HepG2 (cell line): ENCODE measurements around the gene GTF2H4. TPM values are rescaled to one million over a fixed set of nuclear protein-coding genes. Genes with fewer than 3 reads are reported as not detected.

Experiments used
- ATAC-seq: fragments of 200-7000 bp; cut with Tn5 transposase; 3 replicates; pipeline ENCODE4 v1.9.1; 2020; ENCODE audit warnings: mild to moderate bottlenecking, moderate library complexity
- BruUV-seq: library from RNA; stranded (reverse); fragments of 400-500 nt; replicated peaks from 2 replicates; lab custom pipeline; 2021; lab: Mats Ljungman, UMichigan
- CTCF ChIA-PET: fragments of 300-600 bp; formaldehyde crosslinking; extraction: SDS; loops from one replicate; lab custom pipeline; 2021; ENCODE audit warnings: low total read pairs, inconsistent platforms, low intra/inter-chr PET ratio; lab: Yijun Ruan, JAX
- POLR2A ChIA-PET: fragments of 350-600 bp; sonication (Branson Sonifier 250); formaldehyde crosslinking; loops from one replicate; lab custom pipeline; 2020; ENCODE audit warnings: antibody characterized with exemption, inconsistent platforms; lab: Yijun Ruan, JAX
- DNase-seq: peaks from one replicate; pipeline ENCODE4 v3.0.0-alpha.2; 2015; ENCODE audit warnings: low spot score
- FAIRE-seq: peaks from 3 replicates; lab custom pipeline; 2011; peaks lifted over from hg19 to GRCh38; lab: Jason Lieb, UNC
- H2AFZ ChIP-seq: one replicate; pipeline ENCODE4 v1.6.1; 2011; ENCODE audit warnings: low read length, inconsistent platforms
- H3K27ac ChIP-seq: fragments of 300-600 bp; 3 replicates; pipeline ENCODE4 v1.8.0; 2011; ENCODE audit warnings: mixed run types, mild to moderate bottlenecking, mixed read lengths, low read length, inconsistent platforms; ENCODE audit not compliant: insufficient read depth; ENCODE audit errors: extremely low read length
- H3K27me3 ChIP-seq, 2 experiments: fragments of 200-600 bp in 1 of 2; 2 replicates in 1 of 2; 3 replicates in 1 of 2; pipeline versions ENCODE4 v1.6.0 to v1.8.0; 2011; ENCODE audit warnings: low read length in 2 of 2, mild to moderate bottlenecking in 2 of 2, moderate library complexity in 2 of 2, inconsistent platforms in 1 of 2; ENCODE audit not compliant: insufficient read depth in 2 of 2, control insufficient read depth in 1 of 2
- H3K36me3 ChIP-seq, 2 experiments: fragments of 200-600 bp in 1 of 2; replicated peaks in 1 of 2; 2 replicates in 1 of 2; 3 replicates in 1 of 2; pipeline versions ENCODE4 v1.5.1 to v1.8.0; 2011; ENCODE audit warnings: low read length in 2 of 2, inconsistent platforms in 1 of 2; ENCODE audit not compliant: insufficient read depth in 2 of 2, control insufficient read depth in 1 of 2
- H3K4me1 ChIP-seq: 2 replicates; pipeline ENCODE4 v1.5.1; 2012; ENCODE audit warnings: low read length, inconsistent platforms; ENCODE audit not compliant: insufficient read depth
- H3K4me2 ChIP-seq: 2 replicates; pipeline ENCODE4 v1.6.0; 2011; ENCODE audit warnings: low read depth, low read length, inconsistent platforms
- H3K4me3 ChIP-seq, 3 experiments: fragments of 200-600 bp in 1 of 3; sonication (generic), shearing (Covaris generic) in 1 of 3; replicated peaks in 1 of 3; 2 replicates each; pipeline ENCODE4 v1.5.1; 2011 to 2016; ENCODE audit warnings: low read length in 3 of 3, inconsistent platforms in 2 of 3, low read depth in 2 of 3, mild to moderate bottlenecking in 2 of 3, control low read depth in 1 of 3, mixed read lengths in 1 of 3; ENCODE audit not compliant: insufficient read depth in 1 of 3
- H3K79me2 ChIP-seq: one replicate; pipeline ENCODE4 v1.6.1; 2011; ENCODE audit warnings: low read length, inconsistent platforms; ENCODE audit not compliant: insufficient read depth
- H3K9ac ChIP-seq: 2 replicates; pipeline ENCODE4 v1.6.0; 2011; ENCODE audit warnings: mild to moderate bottlenecking, low read depth, low read length, inconsistent platforms; ENCODE audit not compliant: insufficient read depth
- H3K9me3 ChIP-seq: 2 replicates; pipeline ENCODE4 v1.5.1; 2012; ENCODE audit warnings: mild to moderate bottlenecking, low read length
- H4K20me1 ChIP-seq: 2 replicates; pipeline ENCODE4 v1.6.0; 2011; ENCODE audit warnings: inconsistent platforms, mild to moderate bottlenecking, low read length, moderate library complexity; ENCODE audit not compliant: insufficient read depth
- CENPT ChIP-seq: sonication (generic); formaldehyde crosslinking; IDR thresholded peaks from 2 replicates; pipeline ENCODE4 v1.8.0; 2022; ENCODE audit warnings: low read depth, mild to moderate bottlenecking, moderate library complexity, missing genetic modification reagents
- HDAC1 ChIP-seq: sonication (generic); formaldehyde crosslinking; IDR thresholded peaks from 2 replicates; pipeline ENCODE4 v1.5.1; 2020; ENCODE audit warnings: mild to moderate bottlenecking, missing genetic modification reagents
- MAFF ChIP-seq: IDR thresholded peaks from 2 replicates; pipeline ENCODE4 v1.6.1; 2011; ENCODE audit warnings: low read depth, low read length, improper control_type of control experiment
- NONO ChIP-seq, 2 experiments: fragments of 450-650 bp in 1 of 2; sonication (generic) in 1 of 2; formaldehyde crosslinking in 1 of 2; IDR thresholded peaks in 1 of 2; conservative IDR thresholded peaks in 1 of 2; 2 replicates each; pipeline versions ENCODE4 v1.6.1 to v1.8.0; 2017 to 2022; ENCODE audit warnings: mild to moderate bottlenecking in 1 of 2, missing genetic modification reagents in 1 of 2, moderate library complexity in 1 of 2
- PLRG1 ChIP-seq: fragments of 450-650 bp; conservative IDR thresholded peaks from 2 replicates; pipeline ENCODE4 v1.6.1; 2016
- SALL1 ChIP-seq: sonication (generic); formaldehyde crosslinking; IDR thresholded peaks from 2 replicates; pipeline ENCODE4 v1.8.0; 2022; ENCODE audit warnings: mild to moderate bottlenecking, missing genetic modification reagents
- SKI ChIP-seq: fragments of 450-650 bp; IDR thresholded peaks from one replicate; pipeline ENCODE4 v1.6.1; 2018; ENCODE audit warnings: mild to moderate bottlenecking; ENCODE audit not compliant: partially characterized antibody
- ZNF12 ChIP-seq: sonication (generic); formaldehyde crosslinking; IDR thresholded peaks from 2 replicates; pipeline ENCODE4 v1.5.0; 2020; ENCODE audit warnings: missing genetic modification reagents
- ZNF253 ChIP-seq: sonication (generic); formaldehyde crosslinking; IDR thresholded peaks from 2 replicates; pipeline ENCODE4 v1.8.0; 2022; ENCODE audit warnings: mild to moderate bottlenecking, missing genetic modification reagents, borderline replicate concordance
- ZNF382 ChIP-seq: sonication (generic); formaldehyde crosslinking; IDR thresholded peaks from 2 replicates; pipeline ENCODE4 v1.5.0; 2020; ENCODE audit warnings: missing genetic modification reagents, mild to moderate bottlenecking, borderline replicate concordance
- ZNF607 ChIP-seq: sonication (generic); formaldehyde crosslinking; IDR thresholded peaks from 2 replicates; pipeline ENCODE4 v1.5.1; 2020; ENCODE audit warnings: missing genetic modification reagents, mild to moderate bottlenecking, borderline replicate concordance
- ZSCAN30 ChIP-seq: sonication (generic); formaldehyde crosslinking; IDR thresholded peaks from 2 replicates; pipeline ENCODE4 v1.5.0; 2020; ENCODE audit warnings: mild to moderate bottlenecking, missing genetic modification reagents
- WGBS: methylation state at CpG from one replicate; pipeline ENCODE4 v1.1.6; 2017; ENCODE audit warnings: low lambda C conversion rate; 5-methylcytosine and 5-hydroxymethylcytosine counted together
- in situ Hi-C: cut with HindIII; loops from 2 replicates; pipeline ENCODE4 v1.10.0; 2017; ENCODE audit warnings: low pct_unique_long_range_greater_than_20kb; ENCODE audit not compliant: extremely low pct_ligation_motif_present
- intact Hi-C: fragments of 100-400 bp; cut with micrococcal nuclease; formaldehyde crosslinking; loops from one replicate; pipeline ENCODE4 v1.10.0; 2022; ENCODE audit not compliant: unreplicated experiment
- polyA plus RNA-seq, 8 experiments: library from polyadenylated mRNA; depleted of rRNA in 3 of 8; stranded (reverse) in 7 of 8; unstranded in 1 of 8; fragments of >200 nt; fragmentation: Illumina TruSeq in 4 of 8; extraction: Trizol in 4 of 8; gene quantifications; 2 replicates each; pipeline versions ENCODE4 v1.2.1 to v1.2.3, GENCODE V29; 2011 to 2016; ENCODE audit warnings: low read depth in 4 of 8, missing spikeins in 1 of 8, mixed read lengths in 1 of 8; ENCODE audit not compliant: insufficient read depth in 1 of 8
- total RNA-seq, 5 experiments: library from RNA; depleted of rRNA; stranded (reverse); fragments of >200 nt; fragmentation: Illumina TruSeq; extraction: Trizol; gene quantifications; 2 replicates each; pipeline ENCODE4 v1.2.3, GENCODE V29; 2016; ENCODE audit warnings: low read depth in 1 of 5

Gene GTF2H4
- total and polyA plus RNA-seq, 2 of the 13 experiments (the other 11 are each of a cell fraction or from before 2014, with no cell fraction given), result 15.9 to 49.3 TPM

DNA sequence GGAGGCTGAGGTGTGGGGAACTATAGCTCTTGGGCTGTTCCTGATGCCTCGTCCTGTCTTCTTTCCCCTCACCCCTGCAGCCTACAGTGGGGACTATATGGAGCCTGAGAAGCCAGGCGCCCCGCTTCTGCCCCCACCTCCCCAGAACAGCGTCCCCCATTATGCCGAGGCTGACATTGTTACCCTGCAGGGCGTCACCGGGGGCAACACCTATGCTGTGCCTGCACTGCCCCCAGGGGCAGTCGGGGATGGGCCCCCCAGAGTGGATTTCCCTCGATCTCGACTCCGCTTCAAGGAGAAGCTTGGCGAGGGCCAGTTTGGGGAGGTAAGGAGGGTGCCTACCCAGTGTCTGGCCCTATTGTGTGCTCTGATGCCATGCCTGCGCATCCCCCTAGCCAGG is 11.5 kb upstream of the GTF2H4 start:
- H3K27me3 ChIP-seq, result no peaks in the 10 kb centered on the region
- H3K4me1 ChIP-seq, result no peaks in the 10 kb centered on the region
- no peak overlapping the region for H3K27ac ChIP-seq
- no peaks in the 10 kb centered on the region for H3K79me2 ChIP-seq
- H3K9me3 ChIP-seq, result no peaks in the 10 kb centered on the region
- no peak overlapping the region for H3K9ac ChIP-seq
- in situ Hi-C loops, result no loop called here
- ATAC-seq, result no peak
- no peaks in the 10 kb centered on the region for H4K20me1 ChIP-seq
- no peak for FAIRE-seq
- no peak overlapping the region for H3K4me3 ChIP-seq
- ChIA-PET POLR2A (interaction anchor here (1.6 kb wide), 1 partner anchor 13 kb away, joined by 5 read pairs; the partner anchor contains the start of gene DDR1), CTCF (no interaction called here)
- TF ChIP-seq ZNF12 (CRISPR knock-in tag) (no peak), ZNF382 (CRISPR knock-in tag) (no peak), CENPT (CRISPR knock-in tag) (no peak), SKI (no peak), ZSCAN30 (CRISPR knock-in tag) (no peak), PLRG1 (no peak), ZNF253 (CRISPR knock-in tag) (no peak), ZNF607 (CRISPR knock-in tag) (no peak), SALL1 (CRISPR knock-in tag) (no peak), MAFF (no peak), NONO (IDR thresholded peaks at IDR 0.05) (no peak), NONO (CRISPR knock-in tag; conservative IDR thresholded peaks at IDR 0.05) (no peak), HDAC1 (CRISPR knock-in tag) (no peak)
- WGBS, result 93% methylated on average over 13 of the region's 13 CpGs
- intact Hi-C loops, result no loop called here
- H3K4me2 ChIP-seq, result no peak overlapping the region
- no TSS peak for BruUV-seq
- H3K36me3 ChIP-seq, result peaks cover 38 to 66% of the 10 kb centered on the region in 2 experiments
- H2AFZ ChIP-seq, result no peak overlapping the region
- DNase-seq, result no peak
